ENCODE measurements around the gene MAGEB16.
A peak's percentile ranks its signal among the peaks of the same experiment; 100 is the strongest.

The MAGEB16 gene

GRCh38 chrX:35798042-35798441 lies at the start of gene MAGEB16:
Gene MAGEB16, plus strand, starts transcription at chrX:35798342. Its CDS starts 3,855 bp downstream, at chrX:35802197.
- DNase-seq, result no peak

- no peak for DNase-seq
These were observed 24.1 kb upstream of the MAGEB16 start for GRCh38 chrX:35773958-35774564.

DNA sequence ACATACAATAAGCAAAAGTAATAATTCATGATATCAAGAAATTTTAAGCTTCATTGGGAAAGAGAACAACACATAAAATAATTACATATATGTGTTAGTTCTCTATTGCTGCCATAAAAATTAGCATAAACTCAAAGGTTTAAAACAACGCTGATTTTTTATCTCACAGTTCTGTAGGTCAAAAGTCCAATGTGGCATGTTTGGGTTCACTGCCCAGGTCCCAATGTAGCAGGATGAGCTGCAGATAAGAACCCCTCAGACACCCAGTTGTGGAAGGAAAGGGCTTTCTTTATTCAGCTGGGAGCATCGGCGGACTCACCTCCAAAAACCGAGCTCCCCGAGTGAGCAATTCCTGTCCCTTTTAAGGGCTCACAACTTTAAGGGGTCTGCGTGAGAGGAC lies 13.1 kb upstream of the MAGEB16 start:
- DNase-seq, result no peak

DNA sequence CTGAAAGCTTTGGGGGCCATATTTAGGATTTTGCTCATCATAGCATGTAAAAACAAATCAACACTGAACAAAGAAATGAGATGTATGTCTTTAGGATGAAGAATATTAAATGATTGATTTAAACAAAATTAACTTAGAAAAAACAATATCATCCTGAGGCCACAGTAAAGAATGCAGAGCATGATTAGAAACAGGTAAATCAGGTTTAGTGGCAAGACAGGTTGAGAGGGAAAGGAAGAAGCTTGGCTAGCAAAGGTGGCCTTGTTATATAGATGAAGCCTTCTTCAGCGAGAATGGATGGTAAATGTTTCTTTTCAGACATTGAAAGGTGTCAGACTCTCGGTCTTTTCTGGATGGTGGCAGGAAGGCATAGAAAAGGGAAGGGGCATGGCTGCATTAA lies 11.9 kb upstream of the MAGEB16 start:
- DNase-seq, result no peak

DNA sequence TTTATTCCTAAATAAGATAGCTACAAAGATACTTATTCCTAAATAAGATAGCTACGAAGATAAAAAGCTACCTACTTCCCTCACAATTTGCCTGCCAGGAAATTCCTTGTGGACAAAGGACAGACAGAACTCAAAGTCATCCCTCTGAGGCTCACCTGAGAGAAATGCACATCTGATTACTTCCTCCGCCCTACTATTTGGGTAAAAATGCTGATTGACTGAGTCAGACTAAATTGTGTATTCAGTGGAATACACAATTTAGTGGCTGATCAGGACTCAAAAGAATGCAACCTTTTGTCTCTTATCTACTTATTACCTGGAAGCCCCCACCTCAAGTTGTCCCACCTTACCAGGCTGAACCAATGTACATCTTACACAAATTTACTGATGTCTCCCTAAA lies 10.3 kb upstream of the MAGEB16 start:
- DNase-seq, result no peak

- no peak for DNase-seq
These were observed 2.3 kb downstream of the MAGEB16 start for GRCh38 chrX:35800474-35800873.

DNA sequence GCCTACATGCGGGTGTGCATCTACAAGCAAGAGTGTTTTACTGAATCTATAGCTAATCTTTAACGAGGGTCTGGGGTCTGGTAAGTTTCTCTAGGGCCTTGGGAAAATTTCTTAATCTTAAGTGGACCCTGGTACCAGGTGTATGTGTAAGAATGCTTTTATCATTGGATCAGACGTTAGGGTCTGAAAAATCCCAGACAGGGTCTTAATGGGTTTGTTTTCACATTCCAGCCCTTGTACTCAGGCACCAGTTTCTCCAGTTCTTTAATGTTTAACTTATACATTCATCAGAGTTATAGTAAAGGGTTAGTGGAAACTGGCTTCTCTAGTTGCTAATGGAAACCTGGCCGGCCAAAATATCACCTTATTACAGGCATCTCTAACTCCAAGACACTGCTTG lies 11.6 kb downstream of the MAGEB16 start:
- DNase-seq, result no peak

GRCh38 chrX:35819241-35819640 lies 21.1 kb downstream of the MAGEB16 start:
- DNase-seq, result no peak

DNA sequence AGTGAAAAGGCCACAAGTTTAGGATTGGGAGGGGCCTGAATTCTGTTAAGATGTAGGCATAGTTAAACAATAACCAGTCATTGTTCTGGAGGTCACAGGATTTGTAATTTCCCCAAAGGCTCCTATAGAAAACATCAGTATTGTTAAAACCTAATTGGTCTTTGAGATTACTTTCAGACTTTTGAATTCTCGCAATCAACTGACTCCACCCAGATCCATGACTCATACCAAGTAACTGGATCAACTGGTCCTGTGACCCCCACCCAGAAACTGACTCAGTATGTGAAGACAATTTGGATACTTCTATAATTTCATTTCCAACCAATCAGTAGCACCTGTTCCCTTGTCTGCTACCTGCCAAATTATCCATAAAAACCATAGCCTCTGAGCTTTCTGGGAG lies 28.4 kb downstream of the MAGEB16 start:
- no peak for DNase-seq

- DNase-seq, result peak; percentile 39
These were observed 31.4 kb downstream of the MAGEB16 start for GRCh38 chrX:35829501-35829900.

DNA sequence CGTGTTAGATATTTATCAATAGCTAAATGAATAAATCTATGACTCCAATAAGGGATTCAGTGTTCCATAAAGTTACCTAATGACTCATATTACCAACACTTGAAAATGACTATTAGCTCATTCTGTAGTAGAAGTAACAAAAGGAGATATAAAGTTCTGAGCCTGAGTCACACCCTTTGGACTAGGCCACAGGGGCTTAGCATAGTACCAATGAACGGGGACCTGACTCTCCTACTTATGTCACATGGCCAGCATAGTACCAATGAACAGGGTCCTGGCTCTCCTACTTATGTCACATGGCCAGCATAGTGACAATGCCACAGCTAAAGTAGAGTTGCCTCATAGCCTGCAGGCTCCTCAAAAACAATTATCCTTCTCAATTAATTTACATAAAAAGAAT lies 43.7 kb downstream of the MAGEB16 start:
- no peak for DNase-seq

DNA sequence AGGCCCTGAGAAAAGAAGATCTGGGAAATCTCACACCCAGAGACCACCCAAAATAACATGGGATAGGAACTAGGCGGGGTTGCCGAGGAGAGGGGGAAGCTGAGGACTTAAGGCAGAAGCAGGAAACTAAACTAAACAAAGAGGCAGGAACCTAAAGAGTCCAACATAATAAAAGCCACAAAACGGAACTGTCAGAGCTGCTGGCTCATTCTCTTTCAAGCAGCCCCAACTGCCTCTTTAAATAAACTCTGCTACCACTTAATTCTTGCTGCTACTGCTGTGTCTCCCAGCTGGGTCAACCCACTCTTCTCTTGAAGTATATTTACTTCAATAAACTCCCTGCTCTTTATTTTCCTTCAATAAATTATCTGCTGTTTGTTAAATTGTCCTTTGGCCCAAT lies 44.5 kb downstream of the MAGEB16 start:
- DNase-seq, result no peak

DNA sequence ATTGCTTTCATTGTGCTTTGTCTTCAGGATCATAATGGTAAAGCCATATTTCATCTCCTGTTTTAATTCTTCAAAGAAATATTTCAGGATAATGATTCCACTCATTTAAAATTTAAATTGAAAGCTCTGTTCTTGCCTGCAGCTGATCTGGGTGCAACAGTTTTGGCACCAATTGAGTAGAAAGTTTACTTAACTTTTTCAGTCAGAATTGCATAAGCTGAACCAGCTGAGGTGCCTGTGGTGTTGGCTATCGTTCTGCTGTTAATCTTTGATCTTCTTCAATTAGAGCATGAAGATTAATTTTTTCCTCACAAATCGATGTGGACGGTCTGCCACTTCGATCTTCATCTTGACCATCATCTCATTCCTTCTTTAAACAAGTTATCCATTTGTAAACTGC lies 49.6 kb downstream of the MAGEB16 start:
- DNase-seq, result no peak
